ENCODE data around the gene ERC2. TPM values are rescaled to one million over a fixed set of nuclear protein-coding genes. Genes with fewer than 3 reads are reported as not detected.

The ERC2 gene
- total and polyA plus RNA-seq, 2 of the 8 experiments (the other 6 are each of a cell fraction or from before 2014, with no cell fraction given) = 16.4 to 22.8 TPM

DNA sequence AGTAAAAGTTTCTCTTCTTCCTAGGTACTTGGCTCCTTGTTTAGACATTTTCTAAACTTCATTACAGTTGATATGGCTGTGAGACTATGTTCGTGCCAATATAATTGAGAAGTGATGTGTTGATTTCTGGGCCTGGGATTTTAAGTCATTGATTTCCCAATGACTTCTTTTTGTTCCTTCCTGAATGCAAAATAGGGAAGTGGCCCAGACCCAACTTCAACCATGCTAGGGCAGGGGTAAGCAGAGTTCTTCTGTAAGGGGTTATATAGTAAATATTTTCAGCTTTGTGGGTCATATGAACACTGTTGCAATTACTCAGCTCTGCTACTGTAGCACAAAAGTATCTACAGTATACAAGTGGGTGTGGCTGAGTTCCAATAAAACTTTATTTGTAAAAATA is 661.1 kb downstream of the ERC2 start (continued):
- TF ChIP-seq, protein P1, sequence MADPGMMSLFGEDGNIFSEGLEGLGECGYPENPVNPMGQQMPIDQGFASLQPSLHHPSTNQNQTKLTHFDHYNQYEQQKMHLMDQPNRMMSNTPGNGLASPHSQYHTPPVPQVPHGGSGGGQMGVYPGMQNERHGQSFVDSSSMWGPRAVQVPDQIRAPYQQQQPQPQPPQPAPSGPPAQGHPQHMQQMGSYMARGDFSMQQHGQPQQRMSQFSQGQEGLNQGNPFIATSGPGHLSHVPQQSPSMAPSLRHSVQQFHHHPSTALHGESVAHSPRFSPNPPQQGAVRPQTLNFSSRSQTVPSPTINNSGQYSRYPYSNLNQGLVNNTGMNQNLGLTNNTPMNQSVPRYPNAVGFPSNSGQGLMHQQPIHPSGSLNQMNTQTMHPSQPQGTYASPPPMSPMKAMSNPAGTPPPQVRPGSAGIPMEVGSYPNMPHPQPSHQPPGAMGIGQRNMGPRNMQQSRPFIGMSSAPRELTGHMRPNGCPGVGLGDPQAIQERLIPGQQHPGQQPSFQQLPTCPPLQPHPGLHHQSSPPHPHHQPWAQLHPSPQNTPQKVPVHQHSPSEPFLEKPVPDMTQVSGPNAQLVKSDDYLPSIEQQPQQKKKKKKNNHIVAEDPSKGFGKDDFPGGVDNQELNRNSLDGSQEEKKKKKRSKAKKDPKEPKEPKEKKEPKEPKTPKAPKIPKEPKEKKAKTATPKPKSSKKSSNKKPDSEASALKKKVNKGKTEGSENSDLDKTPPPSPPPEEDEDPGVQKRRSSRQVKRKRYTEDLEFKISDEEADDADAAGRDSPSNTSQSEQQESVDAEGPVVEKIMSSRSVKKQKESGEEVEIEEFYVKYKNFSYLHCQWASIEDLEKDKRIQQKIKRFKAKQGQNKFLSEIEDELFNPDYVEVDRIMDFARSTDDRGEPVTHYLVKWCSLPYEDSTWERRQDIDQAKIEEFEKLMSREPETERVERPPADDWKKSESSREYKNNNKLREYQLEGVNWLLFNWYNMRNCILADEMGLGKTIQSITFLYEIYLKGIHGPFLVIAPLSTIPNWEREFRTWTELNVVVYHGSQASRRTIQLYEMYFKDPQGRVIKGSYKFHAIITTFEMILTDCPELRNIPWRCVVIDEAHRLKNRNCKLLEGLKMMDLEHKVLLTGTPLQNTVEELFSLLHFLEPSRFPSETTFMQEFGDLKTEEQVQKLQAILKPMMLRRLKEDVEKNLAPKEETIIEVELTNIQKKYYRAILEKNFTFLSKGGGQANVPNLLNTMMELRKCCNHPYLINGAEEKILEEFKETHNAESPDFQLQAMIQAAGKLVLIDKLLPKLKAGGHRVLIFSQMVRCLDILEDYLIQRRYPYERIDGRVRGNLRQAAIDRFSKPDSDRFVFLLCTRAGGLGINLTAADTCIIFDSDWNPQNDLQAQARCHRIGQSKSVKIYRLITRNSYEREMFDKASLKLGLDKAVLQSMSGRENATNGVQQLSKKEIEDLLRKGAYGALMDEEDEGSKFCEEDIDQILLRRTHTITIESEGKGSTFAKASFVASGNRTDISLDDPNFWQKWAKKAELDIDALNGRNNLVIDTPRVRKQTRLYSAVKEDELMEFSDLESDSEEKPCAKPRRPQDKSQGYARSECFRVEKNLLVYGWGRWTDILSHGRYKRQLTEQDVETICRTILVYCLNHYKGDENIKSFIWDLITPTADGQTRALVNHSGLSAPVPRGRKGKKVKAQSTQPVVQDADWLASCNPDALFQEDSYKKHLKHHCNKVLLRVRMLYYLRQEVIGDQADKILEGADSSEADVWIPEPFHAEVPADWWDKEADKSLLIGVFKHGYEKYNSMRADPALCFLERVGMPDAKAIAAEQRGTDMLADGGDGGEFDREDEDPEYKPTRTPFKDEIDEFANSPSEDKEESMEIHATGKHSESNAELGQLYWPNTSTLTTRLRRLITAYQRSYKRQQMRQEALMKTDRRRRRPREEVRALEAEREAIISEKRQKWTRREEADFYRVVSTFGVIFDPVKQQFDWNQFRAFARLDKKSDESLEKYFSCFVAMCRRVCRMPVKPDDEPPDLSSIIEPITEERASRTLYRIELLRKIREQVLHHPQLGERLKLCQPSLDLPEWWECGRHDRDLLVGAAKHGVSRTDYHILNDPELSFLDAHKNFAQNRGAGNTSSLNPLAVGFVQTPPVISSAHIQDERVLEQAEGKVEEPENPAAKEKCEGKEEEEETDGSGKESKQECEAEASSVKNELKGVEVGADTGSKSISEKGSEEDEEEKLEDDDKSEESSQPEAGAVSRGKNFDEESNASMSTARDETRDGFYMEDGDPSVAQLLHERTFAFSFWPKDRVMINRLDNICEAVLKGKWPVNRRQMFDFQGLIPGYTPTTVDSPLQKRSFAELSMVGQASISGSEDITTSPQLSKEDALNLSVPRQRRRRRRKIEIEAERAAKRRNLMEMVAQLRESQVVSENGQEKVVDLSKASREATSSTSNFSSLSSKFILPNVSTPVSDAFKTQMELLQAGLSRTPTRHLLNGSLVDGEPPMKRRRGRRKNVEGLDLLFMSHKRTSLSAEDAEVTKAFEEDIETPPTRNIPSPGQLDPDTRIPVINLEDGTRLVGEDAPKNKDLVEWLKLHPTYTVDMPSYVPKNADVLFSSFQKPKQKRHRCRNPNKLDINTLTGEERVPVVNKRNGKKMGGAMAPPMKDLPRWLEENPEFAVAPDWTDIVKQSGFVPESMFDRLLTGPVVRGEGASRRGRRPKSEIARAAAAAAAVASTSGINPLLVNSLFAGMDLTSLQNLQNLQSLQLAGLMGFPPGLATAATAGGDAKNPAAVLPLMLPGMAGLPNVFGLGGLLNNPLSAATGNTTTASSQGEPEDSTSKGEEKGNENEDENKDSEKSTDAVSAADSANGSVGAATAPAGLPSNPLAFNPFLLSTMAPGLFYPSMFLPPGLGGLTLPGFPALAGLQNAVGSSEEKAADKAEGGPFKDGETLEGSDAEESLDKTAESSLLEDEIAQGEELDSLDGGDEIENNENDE (IDR thresholded peaks at IDR 0.05; ENCODE audit: insufficient replicate concordance, low read length) = no peak
- no peak for TF ChIP-seq YY1 (IDR thresholded peaks at IDR 0.05; ENCODE audit: low read depth, low read length)
- TF ChIP-seq, protein P2, sequence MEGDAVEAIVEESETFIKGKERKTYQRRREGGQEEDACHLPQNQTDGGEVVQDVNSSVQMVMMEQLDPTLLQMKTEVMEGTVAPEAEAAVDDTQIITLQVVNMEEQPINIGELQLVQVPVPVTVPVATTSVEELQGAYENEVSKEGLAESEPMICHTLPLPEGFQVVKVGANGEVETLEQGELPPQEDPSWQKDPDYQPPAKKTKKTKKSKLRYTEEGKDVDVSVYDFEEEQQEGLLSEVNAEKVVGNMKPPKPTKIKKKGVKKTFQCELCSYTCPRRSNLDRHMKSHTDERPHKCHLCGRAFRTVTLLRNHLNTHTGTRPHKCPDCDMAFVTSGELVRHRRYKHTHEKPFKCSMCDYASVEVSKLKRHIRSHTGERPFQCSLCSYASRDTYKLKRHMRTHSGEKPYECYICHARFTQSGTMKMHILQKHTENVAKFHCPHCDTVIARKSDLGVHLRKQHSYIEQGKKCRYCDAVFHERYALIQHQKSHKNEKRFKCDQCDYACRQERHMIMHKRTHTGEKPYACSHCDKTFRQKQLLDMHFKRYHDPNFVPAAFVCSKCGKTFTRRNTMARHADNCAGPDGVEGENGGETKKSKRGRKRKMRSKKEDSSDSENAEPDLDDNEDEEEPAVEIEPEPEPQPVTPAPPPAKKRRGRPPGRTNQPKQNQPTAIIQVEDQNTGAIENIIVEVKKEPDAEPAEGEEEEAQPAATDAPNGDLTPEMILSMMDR (IDR thresholded peaks at IDR 0.05; ENCODE audit: control extremely low read depth in 1 of 3, insufficient read depth in 1 of 3, low read depth in 1 of 3, low read length in 3 of 3) = no peak
- TF ChIP-seq POLR2A (IDR thresholded peaks at IDR 0.05; ENCODE audit: control extremely low read depth in 1 of 2, low read depth in 2 of 2, low read length in 2 of 2) = no peak
- no peak for TF ChIP-seq CHD1 (IDR thresholded peaks at IDR 0.05; ENCODE audit: low read depth, low read length)
- no peak for TF ChIP-seq TEAD4 (IDR thresholded peaks at IDR 0.05; ENCODE audit: low read depth, low read length)
- TF ChIP-seq ASH2L (IDR thresholded peaks at IDR 0.05; ENCODE audit: low read length) = no peak
- no peak for TF ChIP-seq SP2 (IDR thresholded peaks at IDR 0.05; ENCODE audit: low read length)
- no peak for TF ChIP-seq TAF7 (optimal IDR thresholded peaks at IDR 0.05; ENCODE audit: borderline replicate concordance, low read depth, low read length)
- TF ChIP-seq TBP (IDR thresholded peaks at IDR 0.05; ENCODE audit: low read depth, low read length) = no peak

Measured in H1 (cell line).